Stimulated activated naive CD8-positive, alpha-beta T cell treated with anti-CD3 and anti-CD28 coated beads, Interleukin-15, amount 100 ng/mL, for 72 hours (primary cell): ENCODE measurements around the gene NR5A1.
A peak's percentile ranks its signal among the peaks of the same experiment; 100 is the strongest.

Experiments
- ATAC-seq: fragments of 150-1000 bp; cut with Tn5 transposase; 2 replicates; pipeline ENCODE4 v1.10.0; 2021; ENCODE audit warnings: mild to moderate bottlenecking, moderate library complexity
- DNase-seq, 2 donors: peaks; one replicate each; pipeline ENCODE4 v3.0.0; 2021 to 2022
- H3K27ac Mint-ChIP-seq, 2 donors: one replicate each; pipeline ENCODE4 v1.8.0; 2022; ENCODE audit warnings: mild to moderate bottlenecking in 2 of 2, mixed read lengths in 2 of 2, moderate library complexity in 2 of 2
- H3K27me3 Mint-ChIP-seq: one replicate; pipeline ENCODE4 v1.8.0; 2022; ENCODE audit warnings: mixed read lengths
- H3K4me1 Mint-ChIP-seq: one replicate; pipeline ENCODE4 v1.8.0; 2022; ENCODE audit warnings: mild to moderate bottlenecking, mixed read lengths
- H3K4me3 Mint-ChIP-seq, 2 donors: one replicate each; pipeline ENCODE4 v1.8.0; 2022; ENCODE audit warnings: mild to moderate bottlenecking in 2 of 2, mixed read lengths in 2 of 2, moderate library complexity in 1 of 2
- H3K9me3 Mint-ChIP-seq, 2 donors: one replicate each; pipeline ENCODE4 v1.8.0; 2022; ENCODE audit warnings: mixed read lengths in 2 of 2

The NR5A1 gene

DNA sequence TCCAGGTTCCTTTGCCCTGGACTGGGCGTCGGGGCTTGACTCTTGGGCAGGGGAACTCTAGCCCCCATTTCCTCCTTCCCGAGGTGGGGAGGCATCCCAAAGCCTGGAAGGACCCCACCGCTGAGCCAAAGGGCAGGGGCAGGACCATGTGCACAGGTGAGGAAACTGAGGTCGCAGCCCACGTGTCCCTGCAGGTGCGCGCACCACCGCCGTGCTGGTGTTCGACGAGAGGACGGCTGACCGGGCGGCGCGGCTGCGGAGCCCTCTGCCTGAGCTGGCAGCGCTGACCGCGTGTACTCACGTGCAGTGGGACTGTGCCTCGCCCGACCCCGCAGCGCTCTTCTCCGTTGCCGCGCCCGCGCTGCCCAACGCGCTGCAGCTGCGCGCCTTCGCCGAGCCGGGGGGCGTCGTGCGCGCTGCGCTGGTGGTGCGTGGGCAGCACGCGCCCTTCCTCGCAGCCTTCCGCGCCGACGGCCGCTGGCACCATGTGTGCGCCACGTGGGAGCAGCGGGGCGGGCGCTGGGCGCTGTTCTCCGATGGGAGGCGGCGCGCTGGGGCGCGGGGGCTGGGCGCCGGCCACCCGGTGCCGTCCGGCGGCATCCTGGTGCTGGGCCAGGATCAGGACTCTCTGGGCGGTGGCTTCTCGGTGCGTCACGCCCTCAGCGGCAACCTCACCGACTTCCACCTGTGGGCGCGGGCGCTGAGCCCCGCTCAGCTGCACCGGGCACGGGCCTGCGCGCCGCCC, 54.2 kb downstream of the NR5A1 start:
- Mint-ChIP-seq H3K27me3 (peaks cover 50% of the 10 kb centered on the region), H3K4me1 (peaks cover 14% of the 10 kb centered on the region), H3K9me3 (no peaks in the 10 kb centered on the region), H3K27ac (no peak overlapping the region), H3K4me3 (no peak overlapping the region)
- ATAC-seq (no peak), DNase-seq (no peak)

DNA sequence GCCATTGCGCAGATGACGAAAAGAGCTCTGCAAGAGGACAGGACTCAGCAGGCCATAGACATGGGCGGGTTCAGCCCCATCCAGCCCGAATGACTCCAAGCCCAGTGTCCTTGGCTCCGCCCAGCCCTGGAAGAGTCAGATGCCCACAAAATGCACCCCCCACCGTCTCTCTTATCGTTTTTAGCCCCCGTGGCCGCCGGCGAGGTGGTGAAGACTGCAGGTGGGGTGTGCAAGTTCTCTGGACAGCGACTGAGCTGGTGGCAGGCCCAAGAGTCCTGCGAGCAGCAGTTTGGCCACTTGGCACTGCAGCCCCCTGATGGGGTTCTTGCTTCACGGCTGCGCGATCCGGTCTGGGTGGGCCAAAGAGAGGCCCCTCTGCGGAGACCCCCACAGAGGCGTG, 54.9 kb downstream of the NR5A1 start:
- H3K4me3 Mint-ChIP-seq: no peak overlapping the region
- peaks cover 14% of the 10 kb centered on the region for H3K4me1 Mint-ChIP-seq
- H3K27me3 Mint-ChIP-seq: peaks cover 51% of the 10 kb centered on the region
- no peak for DNase-seq
- no peaks in the 10 kb centered on the region for H3K9me3 Mint-ChIP-seq
- no peak for ATAC-seq
- H3K27ac Mint-ChIP-seq: no peak overlapping the region

DNA sequence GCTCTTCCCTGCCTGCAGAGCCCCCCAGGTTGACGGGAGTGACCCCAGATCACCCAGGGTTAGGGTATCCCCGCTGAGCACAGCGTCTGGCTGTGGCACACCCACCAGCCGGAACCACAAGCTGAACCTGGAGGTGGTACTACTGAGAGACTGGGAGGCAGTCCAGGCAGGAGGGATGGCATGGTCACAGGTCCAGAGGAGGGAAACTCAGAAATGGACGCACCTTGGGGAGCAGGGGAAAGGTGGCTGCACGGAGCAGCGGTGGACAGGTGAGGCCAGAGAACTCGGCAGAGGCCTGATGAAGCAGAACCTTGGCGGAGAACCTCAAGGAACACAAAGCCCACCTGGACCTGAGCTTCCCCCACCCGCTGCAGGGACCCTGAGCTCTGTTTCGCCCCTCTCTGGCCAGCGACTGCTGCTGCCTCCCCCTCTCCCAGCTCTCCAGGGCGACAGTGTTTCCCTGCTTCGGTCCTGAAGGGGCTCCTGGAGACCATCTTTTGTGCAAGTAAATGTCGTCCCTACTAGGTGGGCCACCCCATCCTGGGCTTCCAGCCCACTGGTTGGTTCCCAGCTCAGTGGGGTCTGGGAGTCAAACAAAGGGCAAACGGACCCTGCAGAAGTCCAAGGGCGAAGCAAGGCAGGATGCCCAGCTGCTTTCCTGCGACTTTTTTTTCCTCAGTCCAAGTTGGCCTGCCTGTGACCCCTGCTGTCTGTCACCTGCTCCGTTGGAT, 56.1 kb downstream of the NR5A1 start:
- ATAC-seq (no peak), DNase-seq (no peak)
- H3K4me3 Mint-ChIP-seq: peak overlapping the region in 1 of 2 donors; percentile 72
- no peak overlapping the region for H3K27ac Mint-ChIP-seq
- peaks cover 14% of the 10 kb centered on the region for H3K4me1 Mint-ChIP-seq
- no peaks in the 10 kb centered on the region for H3K9me3 Mint-ChIP-seq
- peaks cover 51% of the 10 kb centered on the region for H3K27me3 Mint-ChIP-seq

DNA sequence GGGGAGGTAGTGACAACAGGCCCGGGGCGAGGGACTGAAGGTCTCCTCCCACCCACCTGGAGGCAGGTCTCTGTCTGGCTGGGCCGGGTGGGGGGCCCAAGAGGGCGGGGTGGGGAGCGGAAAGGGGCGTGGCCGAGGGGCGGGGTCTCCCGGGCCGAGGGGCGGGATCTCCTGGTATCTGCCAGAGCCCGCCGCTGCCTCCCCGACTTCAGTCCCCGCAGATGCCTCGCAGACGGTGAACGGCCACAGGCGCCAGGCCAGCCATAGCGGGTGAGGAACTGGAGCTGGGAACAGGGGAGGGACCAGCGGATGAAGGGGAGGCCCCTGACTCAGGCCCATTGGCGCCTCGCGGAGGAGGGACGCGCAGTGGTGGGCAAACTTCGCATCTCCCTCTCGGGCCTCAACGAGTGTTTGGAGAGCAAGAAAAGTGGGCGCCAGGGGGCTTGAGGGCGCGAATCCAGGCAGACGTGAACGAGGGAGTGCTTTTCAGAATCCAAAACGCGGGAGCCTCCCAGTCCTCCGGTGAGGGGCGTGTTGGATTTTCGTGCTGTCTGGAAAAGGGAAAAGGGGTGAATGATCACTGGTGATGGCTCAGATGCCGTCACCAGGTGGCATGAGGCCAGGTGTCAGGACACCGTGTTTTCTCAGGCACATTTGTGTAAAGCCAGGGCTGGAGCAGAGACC, 56.8 kb downstream of the NR5A1 start, which contains the start of gene ADGRD2:
Gene ADGRD2, plus strand, starts transcription at position 211 of the 684 bp plus-strand sequence. CDS start 1,216 bp downstream, outside the sequence.
- Mint-ChIP-seq H3K9me3 (no peaks in the 10 kb centered on the region), H3K27me3 (peaks cover 51% of the 10 kb centered on the region), H3K27ac (no peak within 1 kb of the TSS), H3K4me3 (peak within 1 kb of the TSS; percentile 35 to 72), H3K4me1 (peaks cover 14% of the 10 kb centered on the region)
- peak; percentile 35 for ATAC-seq
- no peak for DNase-seq

DNA sequence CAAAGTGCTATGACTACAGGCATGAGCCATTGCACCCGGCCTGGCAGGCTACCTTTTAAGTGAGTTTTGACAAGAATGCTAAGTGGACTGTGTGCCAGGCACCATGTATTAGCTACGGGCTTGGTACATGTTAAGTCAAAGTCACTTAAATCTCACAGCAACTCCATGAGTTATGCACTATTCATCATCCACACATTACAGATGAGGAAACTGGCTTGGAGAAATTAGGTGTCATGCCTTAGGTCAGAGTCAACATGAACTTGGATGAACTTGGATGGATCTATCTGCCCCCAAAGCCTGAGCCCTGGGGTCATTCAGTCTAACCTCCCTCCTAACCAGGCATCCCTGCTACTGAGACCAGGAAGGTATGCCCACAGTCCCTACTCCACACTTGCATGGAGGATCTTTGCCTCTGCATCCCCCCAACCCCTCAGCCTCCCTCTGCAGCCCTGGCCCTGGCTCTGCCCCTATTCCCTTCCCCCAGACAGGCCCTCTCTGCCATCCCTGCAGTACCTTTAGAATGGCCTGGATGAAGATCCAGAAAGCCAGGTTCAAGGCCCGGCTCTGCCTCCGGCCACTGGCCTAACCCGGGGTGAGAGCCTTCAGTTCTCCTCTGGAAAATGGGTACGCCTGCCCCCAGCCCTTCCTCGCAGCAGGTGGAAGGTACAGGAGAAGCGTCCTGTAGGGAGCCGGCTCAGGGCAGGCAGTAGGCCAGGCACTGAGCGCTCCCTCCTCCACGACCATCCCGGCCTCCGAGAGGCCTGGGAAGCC, 57.6 kb downstream of the NR5A1 start:
- peaks cover 14% of the 10 kb centered on the region for H3K4me1 Mint-ChIP-seq
- no peak overlapping the region for H3K27ac Mint-ChIP-seq
- H3K9me3 Mint-ChIP-seq: no peaks in the 10 kb centered on the region
- H3K4me3 Mint-ChIP-seq: no peak overlapping the region
- ATAC-seq: no peak
- DNase-seq: no peak
- peaks cover 51% of the 10 kb centered on the region for H3K27me3 Mint-ChIP-seq

DNA sequence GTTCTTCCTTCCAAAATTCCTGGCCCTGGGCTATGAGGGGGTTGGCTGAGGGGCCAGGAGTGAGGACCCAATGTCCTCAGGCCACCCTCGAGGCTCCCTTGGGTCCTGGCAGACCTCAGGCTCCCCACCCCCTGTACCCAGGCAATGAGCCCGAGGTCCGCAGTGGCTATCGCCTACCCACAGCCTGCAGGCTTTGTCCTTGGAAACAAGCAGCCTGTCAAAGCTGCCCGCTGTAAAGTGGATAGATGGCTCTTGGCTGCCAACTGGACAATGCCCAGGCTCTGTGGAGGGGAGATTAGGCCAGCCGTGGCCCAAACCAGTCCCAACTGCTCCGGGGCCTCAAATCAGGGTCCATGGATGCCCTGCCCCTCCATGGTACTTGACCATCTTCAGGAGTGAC, 59.2 kb downstream of the NR5A1 start:
- no peak overlapping the region for H3K4me3 Mint-ChIP-seq
- H3K9me3 Mint-ChIP-seq: no peaks in the 10 kb centered on the region
- H3K27ac Mint-ChIP-seq: no peak overlapping the region
- no peak for ATAC-seq
- H3K27me3 Mint-ChIP-seq: peaks cover 51% of the 10 kb centered on the region
- peaks cover 14% of the 10 kb centered on the region for H3K4me1 Mint-ChIP-seq
- no peak for DNase-seq

DNA sequence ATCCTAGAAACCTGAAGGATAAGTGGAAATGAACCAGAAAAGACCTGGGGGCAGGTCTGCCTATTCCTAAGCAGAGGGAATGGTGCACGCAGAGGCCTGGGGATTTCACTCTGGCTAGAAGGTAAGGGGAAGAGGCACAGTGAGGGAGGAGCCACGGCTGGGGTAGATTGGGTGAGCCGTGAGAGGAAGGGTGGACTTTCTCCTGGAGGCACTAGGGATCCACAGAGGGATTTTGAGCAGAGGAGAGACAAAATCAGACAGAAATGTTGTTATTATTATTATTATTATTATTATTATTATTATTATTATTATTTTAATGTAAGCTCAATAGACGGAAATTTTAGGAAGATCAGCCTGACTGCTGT, 59.9 kb downstream of the NR5A1 start:
- no peak for ATAC-seq
- DNase-seq: no peak
- peaks cover 14% of the 10 kb centered on the region for H3K4me1 Mint-ChIP-seq
- H3K27ac Mint-ChIP-seq: peak overlapping the region in 1 of 2 donors; percentile 19
- peaks cover 50% of the 10 kb centered on the region for H3K27me3 Mint-ChIP-seq
- no peaks in the 10 kb centered on the region for H3K9me3 Mint-ChIP-seq
- H3K4me3 Mint-ChIP-seq: no peak overlapping the region

DNA sequence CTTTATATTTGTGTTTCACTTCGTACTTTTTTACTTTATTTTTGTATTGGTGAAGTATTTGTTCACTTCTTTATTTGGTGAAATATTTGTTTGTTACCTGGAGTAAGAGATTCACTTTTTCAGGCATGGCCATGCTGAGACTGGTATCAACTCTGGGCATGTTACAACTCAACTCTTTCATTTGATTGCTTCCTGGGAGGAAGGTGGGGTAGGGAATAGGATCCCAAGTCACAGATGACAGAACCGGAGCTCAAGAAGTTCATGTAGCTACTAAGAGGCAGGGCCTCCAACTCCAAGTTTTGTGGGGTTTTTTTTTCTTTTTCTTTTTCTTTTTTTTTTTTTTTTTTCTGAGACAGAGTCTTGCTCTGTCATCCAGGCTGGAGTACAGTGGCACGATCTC, 63.0 kb downstream of the NR5A1 start:
- Mint-ChIP-seq H3K4me3 (no peak overlapping the region), H3K27ac (no peak overlapping the region), H3K4me1 (no peaks in the 10 kb centered on the region), H3K27me3 (peaks cover 43% of the 10 kb centered on the region), H3K9me3 (no peaks in the 10 kb centered on the region)
- ATAC-seq (no peak), DNase-seq (no peak)

DNA sequence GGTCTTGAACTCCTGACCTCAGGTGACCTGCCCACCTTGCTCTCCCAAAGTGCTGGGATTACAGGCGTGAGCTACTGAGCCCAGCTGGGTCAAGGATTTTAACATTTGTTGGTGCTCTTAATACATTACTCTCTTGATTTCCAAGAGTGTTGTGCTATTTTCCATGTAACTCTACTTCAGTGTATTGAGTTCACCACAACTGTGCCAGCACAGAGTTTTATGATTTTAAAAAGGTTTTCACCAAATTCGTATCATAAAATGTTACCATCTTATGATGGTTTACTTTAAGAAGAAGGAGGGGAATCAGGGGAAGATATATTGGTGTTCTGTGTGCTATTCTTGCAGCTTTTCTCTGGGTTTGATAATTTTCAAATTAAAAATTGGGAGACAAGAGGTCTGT, 63.6 kb downstream of the NR5A1 start:
- Mint-ChIP-seq H3K9me3 (no peaks in the 10 kb centered on the region), H3K4me1 (no peaks in the 10 kb centered on the region), H3K27me3 (peaks cover 43% of the 10 kb centered on the region), H3K27ac (no peak overlapping the region), H3K4me3 (no peak overlapping the region)
- DNase-seq (no peak), ATAC-seq (no peak)

DNA sequence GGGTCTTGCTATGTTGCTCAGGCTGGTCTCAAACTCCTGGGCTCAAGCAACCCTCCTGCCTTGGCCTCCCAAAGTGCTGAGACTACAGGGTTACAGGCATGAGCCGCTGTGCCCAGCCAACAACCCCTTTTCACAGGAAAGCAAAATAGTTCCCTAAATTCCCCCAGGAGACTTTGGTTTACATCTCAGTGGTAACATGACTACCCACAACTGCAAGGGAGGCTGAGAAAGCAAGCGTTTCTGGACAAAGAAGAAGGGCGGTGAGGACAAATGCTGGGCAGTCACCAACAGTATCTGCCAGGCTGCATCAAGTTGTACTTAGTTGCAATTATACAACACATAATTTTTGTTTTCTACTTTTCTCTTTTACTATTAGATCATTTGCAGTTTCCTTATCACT, 64.4 kb downstream of the NR5A1 start:
- Mint-ChIP-seq H3K9me3 (no peaks in the 10 kb centered on the region), H3K4me3 (no peak overlapping the region), H3K27ac (no peak overlapping the region), H3K27me3 (peaks cover 43% of the 10 kb centered on the region), H3K4me1 (no peaks in the 10 kb centered on the region)
- ATAC-seq (no peak), DNase-seq (no peak)

DNA sequence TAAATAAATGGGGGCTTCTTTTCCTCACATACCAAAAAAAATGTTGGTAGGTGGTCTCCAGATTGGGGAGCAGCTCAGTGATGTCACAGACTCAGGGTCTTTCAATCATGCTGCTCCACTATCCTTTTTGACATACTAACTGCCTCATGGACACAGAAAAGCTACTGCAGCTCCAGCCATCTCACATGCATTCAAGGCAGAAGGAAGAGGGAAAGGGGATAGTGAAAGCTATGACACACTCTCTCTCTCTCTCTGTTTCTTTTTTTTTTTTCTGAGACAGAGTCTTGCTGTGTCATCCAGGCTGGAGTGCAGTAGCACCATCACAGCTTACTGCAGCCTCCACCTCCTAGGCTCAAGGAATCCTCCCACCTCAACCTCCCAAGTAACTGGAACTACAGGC, 64.8 kb downstream of the NR5A1 start:
- no peak for DNase-seq
- no peaks in the 10 kb centered on the region for H3K4me1 Mint-ChIP-seq
- peaks cover 45% of the 10 kb centered on the region for H3K27me3 Mint-ChIP-seq

DNA sequence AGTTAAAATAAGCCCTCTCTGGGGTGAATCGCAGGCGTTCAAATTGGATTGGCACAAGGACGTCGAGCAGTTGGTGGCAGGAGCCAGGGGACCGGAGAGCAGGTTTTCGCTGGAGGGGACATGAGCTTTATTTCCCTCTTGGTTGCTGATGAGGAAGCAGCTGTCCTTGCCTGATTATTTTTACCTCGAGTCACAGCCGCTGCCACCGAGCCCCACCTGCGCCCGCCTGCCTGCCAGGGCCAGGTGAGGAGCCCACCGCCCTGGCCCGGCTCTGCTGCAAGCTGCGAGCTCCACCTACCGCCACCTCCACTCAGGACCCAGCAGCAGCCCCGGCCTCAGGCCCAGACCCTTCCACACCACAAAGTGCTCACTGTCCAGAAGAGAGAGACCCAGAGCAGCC, 65.9 kb downstream of the NR5A1 start:
- H3K4me1 Mint-ChIP-seq: no peaks in the 10 kb centered on the region
- ATAC-seq (no peak), DNase-seq (no peak)
- H3K4me3 Mint-ChIP-seq: no peak overlapping the region
- H3K27ac Mint-ChIP-seq: no peak overlapping the region
- no peaks in the 10 kb centered on the region for H3K9me3 Mint-ChIP-seq
- peaks cover 45% of the 10 kb centered on the region for H3K27me3 Mint-ChIP-seq

More for the DNA sequence above, 64.8 kb downstream of the NR5A1 start:
- H3K4me3 Mint-ChIP-seq: no peak overlapping the region
- no peak for ATAC-seq
- no peak overlapping the region for H3K27ac Mint-ChIP-seq
- no peaks in the 10 kb centered on the region for H3K9me3 Mint-ChIP-seq

DNA sequence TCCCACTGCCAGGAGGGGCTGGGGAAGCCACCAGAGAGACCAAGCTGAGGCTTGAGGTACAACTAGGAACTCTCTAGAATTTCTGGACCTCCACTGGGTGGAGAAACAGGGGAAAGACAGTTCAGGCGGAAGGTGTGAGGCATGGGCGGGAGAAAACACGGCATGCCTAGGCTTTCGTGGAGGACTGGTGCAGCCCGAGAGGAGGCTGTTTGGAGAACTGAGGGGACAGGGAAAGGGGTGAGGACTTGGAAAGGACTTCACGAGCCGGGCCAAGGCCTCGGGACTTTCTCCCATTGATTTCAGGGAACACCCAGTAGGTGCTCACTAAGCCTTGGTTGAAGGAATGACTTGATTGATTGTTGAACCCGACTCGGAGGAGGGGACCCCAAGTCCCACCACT, 66.4 kb downstream of the NR5A1 start:
- Mint-ChIP-seq H3K4me1 (no peaks in the 10 kb centered on the region), H3K27me3 (peaks cover 45% of the 10 kb centered on the region), H3K9me3 (no peaks in the 10 kb centered on the region), H3K27ac (no peak overlapping the region), H3K4me3 (no peak overlapping the region)
- DNase-seq: no peak
- no peak for ATAC-seq

DNA sequence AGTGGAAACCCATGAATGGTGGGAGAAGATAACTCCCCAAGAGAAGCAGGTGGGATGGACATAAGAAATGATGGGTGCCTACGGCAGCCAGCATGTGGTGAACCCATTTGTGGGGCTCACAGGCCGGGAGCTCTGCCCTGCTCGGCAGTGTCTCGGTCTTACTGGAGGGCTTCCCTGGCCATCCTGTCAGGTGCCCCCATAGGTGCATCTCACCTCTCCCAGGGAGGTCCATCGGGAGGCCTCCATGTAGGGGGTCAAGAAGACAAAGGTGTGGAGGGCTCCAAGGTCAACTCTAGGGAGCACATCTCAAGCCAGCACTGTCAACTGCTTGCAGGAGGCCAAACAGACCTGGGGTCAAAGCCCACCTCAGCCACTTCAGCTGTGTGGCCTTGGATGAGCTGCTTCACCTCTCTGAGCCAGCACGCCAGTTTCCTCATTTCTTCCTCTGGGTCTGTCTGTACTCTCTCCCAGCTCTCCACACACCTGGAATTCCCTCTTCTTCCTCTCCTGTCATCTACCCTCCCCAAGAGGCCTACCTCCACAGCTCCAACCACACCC, 67.4 kb downstream of the NR5A1 start:
- Mint-ChIP-seq H3K4me3 (no peak overlapping the region), H3K9me3 (no peaks in the 10 kb centered on the region), H3K27me3 (peaks cover 45% of the 10 kb centered on the region), H3K27ac (no peak overlapping the region), H3K4me1 (no peaks in the 10 kb centered on the region)
- ATAC-seq: no peak
- DNase-seq: no peak

DNA sequence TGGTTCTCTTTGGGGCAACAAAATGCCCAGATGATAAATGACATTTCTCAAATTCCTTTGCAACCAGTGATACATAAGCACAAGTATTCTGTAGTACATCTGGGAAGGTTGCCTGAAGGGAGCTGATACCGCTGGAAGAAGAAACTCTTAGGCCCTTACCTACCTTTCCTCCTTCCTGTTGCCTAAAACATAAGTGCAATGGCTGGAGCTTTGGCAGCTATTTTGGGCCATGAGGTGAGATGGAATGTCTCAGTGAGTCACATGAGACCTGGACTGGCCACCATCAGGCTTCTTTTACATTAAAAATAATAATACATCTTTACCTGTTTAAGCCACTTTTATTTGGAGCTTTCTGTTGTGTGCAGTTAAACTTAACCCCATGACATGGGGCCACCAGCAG, 68.1 kb downstream of the NR5A1 start:
- Mint-ChIP-seq H3K9me3 (no peaks in the 10 kb centered on the region), H3K27me3 (peaks cover 45% of the 10 kb centered on the region), H3K27ac (no peak overlapping the region), H3K4me1 (no peaks in the 10 kb centered on the region), H3K4me3 (no peak overlapping the region)
- ATAC-seq (no peak), DNase-seq (no peak)
